ENCODE measurements around the gene ERMAP.
"Not testable (repeated sequence)": the region's sequence is repeated elsewhere in the genome, so short reads cannot be mapped to it uniquely, and the experiment has no call there.

The ERMAP gene

GRCh38 chr1:42846257-42847110, 29.6 kb downstream of the ERMAP start, which contains the start of gene ZNF691:
Gene ZNF691 (plus strand): TSS chr1:42846613. CDS start chr1:42849659, 3,046 bp downstream.
- peak within 1 kb of the TSS; percentile 92 for H3K4me3 Mint-ChIP-seq
- H3K4me1 Mint-ChIP-seq = peaks cover 39% of the 10 kb centered on the region
- H3K36me3 Mint-ChIP-seq = peaks cover 21% of the 10 kb centered on the region
- H3K9me3 Mint-ChIP-seq = no peaks in the 10 kb centered on the region
- peak within 1 kb of the TSS; percentile 93 for H3K27ac Mint-ChIP-seq
- no peaks in the 10 kb centered on the region for H3K27me3 Mint-ChIP-seq

DNA sequence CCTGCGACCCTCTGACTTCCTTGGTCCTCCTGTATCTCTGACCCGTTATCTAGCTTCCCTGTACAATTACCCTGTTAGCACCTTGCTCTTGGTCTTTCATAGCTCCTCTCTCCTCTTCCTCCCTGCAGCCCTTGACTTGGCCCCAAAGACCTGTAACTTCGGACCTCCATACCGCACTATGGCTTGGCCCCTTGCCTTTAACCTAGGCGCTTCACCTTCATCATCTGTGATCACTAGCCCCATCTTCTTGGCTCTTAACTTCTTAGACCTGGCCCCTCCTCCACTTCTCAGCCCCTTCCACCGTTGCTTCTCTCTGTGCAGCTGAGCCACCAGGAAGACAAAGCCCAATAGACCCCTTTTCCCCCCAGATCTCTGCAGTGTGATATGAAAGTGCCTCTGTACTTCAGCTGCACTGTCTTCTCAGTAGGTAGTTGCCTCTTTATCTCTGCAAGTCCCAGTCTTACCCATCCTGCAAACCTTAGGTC, 30.2 kb downstream of the ERMAP start:
- H3K4me3 Mint-ChIP-seq = peak overlapping the region; percentile 92
- no peaks in the 10 kb centered on the region for H3K27me3 Mint-ChIP-seq
- peak overlapping the region; percentile 84 for H3K27ac Mint-ChIP-seq
- no peaks in the 10 kb centered on the region for H3K9me3 Mint-ChIP-seq
- peaks cover 24% of the 10 kb centered on the region for H3K36me3 Mint-ChIP-seq
- H3K4me1 Mint-ChIP-seq = peaks cover 39% of the 10 kb centered on the region

- H3K4me1 Mint-ChIP-seq = peaks cover 39% of the 10 kb centered on the region
- H3K9me3 Mint-ChIP-seq = no peaks in the 10 kb centered on the region
- H3K4me3 Mint-ChIP-seq = peak overlapping the region; percentile 92
- peak overlapping the region; percentile 94 for H3K27ac Mint-ChIP-seq
- peaks cover 28% of the 10 kb centered on the region for H3K36me3 Mint-ChIP-seq
- H3K27me3 Mint-ChIP-seq = no peaks in the 10 kb centered on the region
These were observed 31.0 kb downstream of the ERMAP start for GRCh38 chr1:42847721-42848460.

GRCh38 chr1:42848823-42849537, 32.1 kb downstream of the ERMAP start:
- H3K9me3 Mint-ChIP-seq = no peaks in the 10 kb centered on the region
- H3K36me3 Mint-ChIP-seq = peaks cover 30% of the 10 kb centered on the region
- H3K4me3 Mint-ChIP-seq = no peak overlapping the region
- no peaks in the 10 kb centered on the region for H3K27me3 Mint-ChIP-seq
- H3K27ac Mint-ChIP-seq = no peak overlapping the region
- peaks cover 39% of the 10 kb centered on the region for H3K4me1 Mint-ChIP-seq

- peaks cover 30% of the 10 kb centered on the region for H3K36me3 Mint-ChIP-seq
- H3K4me3 Mint-ChIP-seq = no peak overlapping the region
- no peaks in the 10 kb centered on the region for H3K9me3 Mint-ChIP-seq
- H3K27ac Mint-ChIP-seq = no peak overlapping the region
- H3K27me3 Mint-ChIP-seq = no peaks in the 10 kb centered on the region
- peaks cover 39% of the 10 kb centered on the region for H3K4me1 Mint-ChIP-seq
These were observed 33.0 kb downstream of the ERMAP start for GRCh38 chr1:42849944-42850343.

DNA sequence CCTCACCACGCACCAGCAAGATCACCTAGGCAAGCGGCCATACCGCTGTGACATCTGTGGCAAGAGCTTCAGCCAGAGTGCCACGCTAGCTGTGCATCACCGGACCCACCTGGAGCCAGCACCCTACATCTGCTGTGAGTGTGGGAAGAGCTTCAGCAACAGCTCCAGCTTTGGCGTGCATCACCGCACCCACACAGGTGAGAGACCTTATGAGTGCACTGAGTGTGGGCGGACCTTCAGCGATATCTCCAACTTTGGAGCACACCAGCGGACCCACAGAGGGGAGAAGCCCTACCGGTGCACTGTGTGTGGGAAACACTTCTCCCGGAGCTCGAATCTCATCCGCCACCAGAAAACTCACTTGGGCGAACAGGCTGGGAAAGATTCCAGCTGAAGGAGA, 34.5 kb downstream of the ERMAP start:
- Mint-ChIP-seq H3K27ac (no peak overlapping the region), H3K4me3 (no peak overlapping the region), H3K27me3 (no peaks in the 10 kb centered on the region), H3K36me3 (peaks cover 30% of the 10 kb centered on the region), H3K9me3 (no peaks in the 10 kb centered on the region), H3K4me1 (peaks cover 32% of the 10 kb centered on the region)

GRCh38 chr1:42851960-42852607, 35.2 kb downstream of the ERMAP start:
- Mint-ChIP-seq H3K9me3 (no peaks in the 10 kb centered on the region), H3K4me3 (no peak overlapping the region), H3K27ac (no peak overlapping the region), H3K36me3 (peaks cover 30% of the 10 kb centered on the region), H3K4me1 (peaks cover 31% of the 10 kb centered on the region), H3K27me3 (no peaks in the 10 kb centered on the region)

DNA sequence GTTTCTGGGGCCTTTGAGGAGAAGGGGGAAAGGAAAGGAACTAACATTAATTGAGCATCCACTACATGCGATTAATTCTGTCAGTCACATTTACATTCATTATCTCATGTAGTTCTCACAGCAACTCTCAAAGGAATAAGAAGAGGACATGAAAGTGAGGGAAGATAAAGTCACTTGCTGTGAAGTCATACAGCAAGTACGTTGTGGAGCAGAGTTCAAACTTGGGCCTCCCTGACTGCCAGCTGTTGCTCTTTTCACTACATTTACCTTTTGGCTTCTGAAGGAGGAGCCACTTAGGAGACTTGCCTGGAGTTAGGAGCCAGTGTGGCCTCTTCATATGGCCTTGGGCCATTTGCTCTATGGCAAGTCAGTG, 35.7 kb downstream of the ERMAP start:
- no peak overlapping the region for H3K27ac Mint-ChIP-seq
- H3K36me3 Mint-ChIP-seq = peaks cover 30% of the 10 kb centered on the region
- H3K27me3 Mint-ChIP-seq = no peaks in the 10 kb centered on the region
- no peaks in the 10 kb centered on the region for H3K9me3 Mint-ChIP-seq
- H3K4me3 Mint-ChIP-seq = no peak overlapping the region
- peaks cover 26% of the 10 kb centered on the region for H3K4me1 Mint-ChIP-seq

GRCh38 chr1:42853116-42853884, 36.4 kb downstream of the ERMAP start:
- Mint-ChIP-seq H3K9me3 (no peaks in the 10 kb centered on the region), H3K27ac (no peak overlapping the region)

DNA sequence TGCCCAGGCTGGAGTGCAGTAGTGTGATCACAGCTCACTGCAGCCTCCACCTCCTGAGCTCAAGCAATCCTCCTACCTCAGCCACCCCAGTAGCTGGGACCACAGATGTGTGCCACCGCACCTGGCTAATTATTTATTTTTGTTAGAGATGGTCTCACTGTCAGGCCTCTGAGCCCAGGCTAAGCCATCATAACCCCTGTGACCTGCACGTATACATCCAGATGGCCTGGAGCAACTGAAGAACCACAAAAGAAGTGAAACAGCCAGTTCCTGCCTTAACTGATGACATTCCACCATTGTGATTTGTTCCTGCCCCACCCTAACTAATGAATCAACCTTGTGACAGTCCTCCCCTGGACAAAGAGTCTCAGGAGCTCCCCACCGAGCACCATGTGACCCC, 39.6 kb downstream of the ERMAP start:
- not testable (repeated sequence) for H3K36me3 Mint-ChIP-seq, H3K4me1 Mint-ChIP-seq, H3K9me3 Mint-ChIP-seq, H3K4me3 Mint-ChIP-seq, H3K27ac Mint-ChIP-seq
- peaks cover 15% of the 10 kb centered on the region for H3K27me3 Mint-ChIP-seq

More at GRCh38 chr1:42853116-42853884, 36.4 kb downstream of the ERMAP start:
- Mint-ChIP-seq H3K36me3 (peaks cover 30% of the 10 kb centered on the region), H3K4me3 (no peak overlapping the region), H3K4me1 (peaks cover 19% of the 10 kb centered on the region), H3K27me3 (no peaks in the 10 kb centered on the region)

DNA sequence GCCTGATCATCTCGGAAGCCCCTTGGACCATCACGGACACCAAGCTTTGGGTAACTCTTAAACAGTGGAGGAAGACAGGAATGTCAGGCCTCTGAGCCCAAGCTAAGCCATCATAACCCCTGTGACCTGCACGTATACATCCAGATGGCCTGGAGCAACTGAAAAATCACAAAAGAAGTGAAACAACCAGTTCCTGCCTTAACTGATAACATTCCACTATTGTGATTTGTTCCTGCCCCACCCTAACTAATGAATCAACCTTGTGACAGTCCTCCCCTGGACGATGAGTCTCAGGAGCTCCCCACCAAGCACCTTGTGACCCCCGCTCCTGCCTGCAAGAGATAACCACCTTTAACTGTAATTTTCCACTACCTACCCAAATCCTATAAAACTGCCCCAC, 42.4 kb downstream of the ERMAP start:
- H3K4me3 Mint-ChIP-seq, H3K9me3 Mint-ChIP-seq, H3K4me1 Mint-ChIP-seq, H3K27ac Mint-ChIP-seq, H3K36me3 Mint-ChIP-seq: not testable (repeated sequence)
- peaks cover 21% of the 10 kb centered on the region for H3K27me3 Mint-ChIP-seq

DNA sequence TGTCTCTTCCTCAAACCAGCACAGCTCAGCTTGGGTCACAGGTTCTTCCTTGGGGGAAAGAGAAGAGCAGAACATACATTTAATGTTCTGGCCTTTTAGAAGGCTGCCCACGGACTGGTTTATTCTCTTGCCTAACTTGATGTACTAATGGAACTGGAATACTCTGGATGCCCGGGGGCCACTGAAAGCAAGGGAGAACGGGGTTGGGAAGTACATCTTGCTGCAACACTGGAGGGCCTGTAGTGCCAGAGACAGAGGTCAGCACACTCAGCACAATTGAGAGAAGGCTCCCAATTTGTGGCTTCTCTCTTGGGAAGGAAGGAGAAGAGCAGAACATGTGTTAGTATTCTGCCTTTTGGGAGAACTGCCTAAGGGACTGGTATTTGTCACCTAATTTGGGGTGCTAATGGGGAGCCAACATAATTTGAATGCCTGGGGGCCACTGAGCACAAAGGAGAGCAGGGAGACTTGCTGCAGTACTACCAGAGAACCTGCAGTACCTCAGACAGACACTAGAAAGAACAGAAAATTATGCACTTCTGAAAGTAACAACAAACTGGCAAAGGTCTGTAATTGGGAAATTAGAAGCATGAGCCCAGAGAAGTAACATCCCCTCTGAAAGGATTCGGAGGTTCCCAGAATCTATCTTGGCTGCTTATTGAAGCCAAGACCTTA, 43.6 kb downstream of the ERMAP start:
- H3K4me1 Mint-ChIP-seq = no peaks in the 10 kb centered on the region
- no peak overlapping the region for H3K4me3 Mint-ChIP-seq
- H3K27me3 Mint-ChIP-seq = peaks cover 21% of the 10 kb centered on the region
- H3K9me3 Mint-ChIP-seq = no peaks in the 10 kb centered on the region
- peaks cover 1% of the 10 kb centered on the region for H3K36me3 Mint-ChIP-seq
- H3K27ac Mint-ChIP-seq = no peak overlapping the region

GRCh38 chr1:42861014-42861399, 44.1 kb downstream of the ERMAP start:
- Mint-ChIP-seq H3K36me3 (peaks cover 1% of the 10 kb centered on the region), H3K4me3 (no peak overlapping the region), H3K27me3 (peaks cover 21% of the 10 kb centered on the region), H3K27ac (no peak overlapping the region), H3K9me3 (no peaks in the 10 kb centered on the region), H3K4me1 (no peaks in the 10 kb centered on the region)

GRCh38 chr1:42866549-42866948, 49.6 kb downstream of the ERMAP start:
- Mint-ChIP-seq H3K27ac (no peak overlapping the region), H3K9me3 (no peaks in the 10 kb centered on the region), H3K27me3 (peaks cover 6% of the 10 kb centered on the region), H3K36me3 (no peaks in the 10 kb centered on the region), H3K4me3 (no peak overlapping the region), H3K4me1 (peaks cover 4% of the 10 kb centered on the region)

Measured in activated naive CD4-positive, alpha-beta T cell treated with anti-CD3 and anti-CD28 coated beads, Interleukin-2, amount 50 U/mL, for 24 hours (primary cell).